ENCODE data around the gene HNRNPL. TPM values are rescaled to one million over a fixed set of nuclear protein-coding genes. Genes with fewer than 3 reads are reported as not detected.

The HNRNPL gene
- total and polyA plus RNA-seq, 9 of the 15 experiments (the other 6 are each of a cell fraction or from before 2014, with no cell fraction given): 39.5 to 610 (median 299) TPM

DNA sequence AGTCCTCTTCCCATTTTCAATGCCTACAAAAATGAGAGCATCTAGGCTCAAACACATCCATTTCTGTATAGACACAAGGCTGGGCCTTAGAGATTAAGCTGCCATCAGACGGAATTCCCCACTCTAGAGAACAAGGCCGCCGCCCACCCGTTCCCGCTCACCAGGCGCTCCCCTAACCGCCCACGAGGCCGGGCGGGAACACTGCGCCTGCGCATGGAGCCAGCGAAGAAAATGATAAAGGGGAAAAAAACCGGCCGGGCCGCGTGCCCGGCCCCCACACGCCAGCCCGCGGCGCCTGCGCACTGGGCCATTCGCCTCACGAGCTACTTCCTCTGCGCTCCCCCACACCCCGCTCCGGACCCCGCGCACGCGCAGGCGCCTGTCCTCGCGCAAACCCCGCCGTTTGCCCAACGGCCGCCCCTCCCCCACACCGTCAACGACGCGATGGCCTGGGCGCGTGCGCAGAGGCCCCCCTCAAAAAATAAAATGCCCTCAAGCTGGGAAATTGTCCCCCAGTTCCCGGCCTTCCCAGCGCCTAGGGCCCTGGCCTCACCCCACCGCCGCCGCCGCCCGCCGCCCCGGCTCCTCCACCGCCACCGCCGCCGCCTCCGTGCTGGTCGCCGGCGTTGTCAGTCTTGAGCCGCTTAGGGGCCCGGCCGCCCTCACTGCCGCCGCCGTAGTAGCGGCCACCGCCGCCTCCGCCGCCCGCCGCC is 483 bp downstream of the HNRNPL start (continued):
- TF ChIP-seq, protein P1, sequence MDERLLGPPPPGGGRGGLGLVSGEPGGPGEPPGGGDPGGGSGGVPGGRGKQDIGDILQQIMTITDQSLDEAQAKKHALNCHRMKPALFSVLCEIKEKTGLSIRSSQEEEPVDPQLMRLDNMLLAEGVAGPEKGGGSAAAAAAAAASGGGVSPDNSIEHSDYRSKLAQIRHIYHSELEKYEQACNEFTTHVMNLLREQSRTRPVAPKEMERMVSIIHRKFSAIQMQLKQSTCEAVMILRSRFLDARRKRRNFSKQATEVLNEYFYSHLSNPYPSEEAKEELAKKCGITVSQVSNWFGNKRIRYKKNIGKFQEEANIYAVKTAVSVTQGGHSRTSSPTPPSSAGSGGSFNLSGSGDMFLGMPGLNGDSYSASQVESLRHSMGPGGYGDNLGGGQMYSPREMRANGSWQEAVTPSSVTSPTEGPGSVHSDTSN (CRISPR knock-in tag; IDR thresholded peaks at IDR 0.05; ENCODE audit: low read depth): no peak
- TF ChIP-seq, protein P1 (tag; conservative IDR thresholded peaks at IDR 0.05; ENCODE audit: low read depth): no peak
- TF ChIP-seq SETDB1 (IDR thresholded peaks at IDR 0.05; ENCODE audit: low read length): peak; percentile 28
- peak; percentile 65 for TF ChIP-seq EP300 (IDR thresholded peaks at IDR 0.05; ENCODE audit: low read length)
- no peak for TF ChIP-seq ATF7 (IDR thresholded peaks at IDR 0.05)
- TF ChIP-seq, protein P2, sequence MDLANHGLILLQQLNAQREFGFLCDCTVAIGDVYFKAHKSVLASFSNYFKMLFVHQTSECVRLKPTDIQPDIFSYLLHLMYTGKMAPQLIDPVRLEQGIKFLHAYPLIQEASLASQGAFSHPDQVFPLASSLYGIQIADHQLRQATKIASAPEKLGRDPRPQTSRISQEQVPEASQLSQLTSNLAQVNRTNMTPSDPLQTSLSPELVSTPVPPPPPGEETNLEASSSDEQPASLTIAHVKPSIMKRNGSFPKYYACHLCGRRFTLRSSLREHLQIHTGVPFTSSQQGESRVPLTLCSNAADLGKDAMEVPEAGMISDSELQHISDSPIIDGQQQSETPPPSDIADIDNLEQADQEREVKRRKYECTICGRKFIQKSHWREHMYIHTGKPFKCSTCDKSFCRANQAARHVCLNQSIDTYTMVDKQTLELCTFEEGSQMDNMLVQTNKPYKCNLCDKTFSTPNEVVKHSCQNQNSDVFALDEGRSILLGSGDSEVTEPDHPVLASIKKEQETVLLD (IDR thresholded peaks at IDR 0.05): peak; percentile 97
- no peak for TF ChIP-seq KAT8 (IDR thresholded peaks at IDR 0.05; ENCODE audit: low read depth)
- no peak for TF ChIP-seq ZNF77 (CRISPR knock-in tag; IDR thresholded peaks at IDR 0.05)
- TF ChIP-seq TAF15 (IDR thresholded peaks at IDR 0.05; ENCODE audit: low read depth, low read length): no peak
- no peak for TF ChIP-seq FOXM1 (IDR thresholded peaks at IDR 0.05; ENCODE audit: low read depth)
- TF ChIP-seq FOXM1 (CRISPR knock-in tag; IDR thresholded peaks at IDR 0.05; ENCODE audit: low read depth): peak; percentile 58; the same call in 1 of the 2 replicates
- no peak for TF ChIP-seq SNIP1 (IDR thresholded peaks at IDR 0.05; ENCODE audit: low read depth)
- TF ChIP-seq MAZ (CRISPR knock-in tag; conservative IDR thresholded peaks at IDR 0.05 in 1 of 2, IDR thresholded peaks at IDR 0.05 in 1 of 2): peak; percentile 42 to 48; a peak in 2 of 4 replicates
- TF ChIP-seq MAFF (IDR thresholded peaks at IDR 0.05; ENCODE audit: low read length): no peak
- TF ChIP-seq, protein P3, sequence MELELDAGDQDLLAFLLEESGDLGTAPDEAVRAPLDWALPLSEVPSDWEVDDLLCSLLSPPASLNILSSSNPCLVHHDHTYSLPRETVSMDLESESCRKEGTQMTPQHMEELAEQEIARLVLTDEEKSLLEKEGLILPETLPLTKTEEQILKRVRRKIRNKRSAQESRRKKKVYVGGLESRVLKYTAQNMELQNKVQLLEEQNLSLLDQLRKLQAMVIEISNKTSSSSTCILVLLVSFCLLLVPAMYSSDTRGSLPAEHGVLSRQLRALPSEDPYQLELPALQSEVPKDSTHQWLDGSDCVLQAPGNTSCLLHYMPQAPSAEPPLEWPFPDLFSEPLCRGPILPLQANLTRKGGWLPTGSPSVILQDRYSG (tag; conservative IDR thresholded peaks at IDR 0.05; ENCODE audit: low read depth): no peak
- TF ChIP-seq PTTG1 (tag; IDR thresholded peaks at IDR 0.05; ENCODE audit: low read depth): no peak
- TF ChIP-seq, protein P4, sequence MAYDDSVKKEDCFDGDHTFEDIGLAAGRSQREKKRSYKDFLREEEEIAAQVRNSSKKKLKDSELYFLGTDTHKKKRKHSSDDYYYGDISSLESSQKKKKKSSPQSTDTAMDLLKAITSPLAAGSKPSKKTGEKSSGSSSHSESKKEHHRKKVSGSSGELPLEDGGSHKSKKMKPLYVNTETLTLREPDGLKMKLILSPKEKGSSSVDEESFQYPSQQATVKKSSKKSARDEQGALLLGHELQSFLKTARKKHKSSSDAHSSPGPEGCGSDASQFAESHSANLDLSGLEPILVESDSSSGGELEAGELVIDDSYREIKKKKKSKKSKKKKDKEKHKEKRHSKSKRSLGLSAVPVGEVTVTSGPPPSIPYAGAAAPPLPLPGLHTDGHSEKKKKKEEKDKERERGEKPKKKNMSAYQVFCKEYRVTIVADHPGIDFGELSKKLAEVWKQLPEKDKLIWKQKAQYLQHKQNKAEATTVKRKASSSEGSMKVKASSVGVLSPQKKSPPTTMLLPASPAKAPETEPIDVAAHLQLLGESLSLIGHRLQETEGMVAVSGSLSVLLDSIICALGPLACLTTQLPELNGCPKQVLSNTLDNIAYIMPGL (CRISPR knock-in tag; IDR thresholded peaks at IDR 0.05): no peak; the same call in none of the 2 replicates
- TF ChIP-seq PHTF2 (CRISPR knock-in tag; IDR thresholded peaks at IDR 0.05): 0 out of 2 replicates have a peak, but pooled peaks have one; percentile 57
- peak; percentile 90 for TF ChIP-seq HMGN3 (IDR thresholded peaks at IDR 0.05; ENCODE audit: borderline replicate concordance, extremely low read depth, insufficient read length, low read depth, low read length)
- no peak for TF ChIP-seq SAP30 (IDR thresholded peaks at IDR 0.05; ENCODE audit: borderline replicate concordance, insufficient read depth, low read depth, low read length, poor library complexity, severe bottlenecking)
- TF ChIP-seq KAT7 (CRISPR knock-in tag; IDR thresholded peaks at IDR 0.05; ENCODE audit: borderline replicate concordance): no peak
- TF ChIP-seq ZNF274 (IDR thresholded peaks at IDR 0.05; ENCODE audit: borderline replicate concordance, low read depth, low read length): 0 out of 2 replicates have a peak, but pooled peaks have one; percentile 19
